Kidney (tissue), 14 donors: ENCODE measurements around the gene AAK1. TPM values are rescaled to one million over a fixed set of nuclear protein-coding genes. Genes with fewer than 3 reads are reported as not detected.

ENCODE experiments used
- DNase-seq, 5 donors: peaks; one replicate each; pipeline ENCODE4 v3.0.0-alpha.2; 2013 to 2020
- FAIRE-seq: peaks from 2 replicates; lab custom pipeline; 2012; peaks lifted over from hg19 to GRCh38; lab: Jason Lieb, UNC
- H3K27ac ChIP-seq, 2 donors: one replicate each; pipeline ENCODE4 v1.7.0; 2013; ENCODE audit warnings: low read depth in 2 of 2, low read length in 2 of 2, inconsistent platforms in 1 of 2
- H3K27me3 ChIP-seq: one replicate; pipeline ENCODE4 v1.7.1; 2013; ENCODE audit warnings: low read length, inconsistent platforms; ENCODE audit not compliant: control insufficient read depth, insufficient read depth
- H3K36me3 ChIP-seq, 3 donors: one replicate each; pipeline versions ENCODE4 v1.7.0 to v1.7.1; 2013; ENCODE audit warnings: low read length in 3 of 3, control low read depth in 1 of 3, inconsistent platforms in 1 of 3; ENCODE audit not compliant: insufficient read depth in 3 of 3, control insufficient read depth in 2 of 3
- H3K4me1 ChIP-seq, 3 donors: one replicate each; pipeline versions ENCODE4 v1.7.0 to v1.7.1; 2013; ENCODE audit warnings: low read length in 3 of 3, inconsistent platforms in 1 of 3, low read depth in 1 of 3; ENCODE audit not compliant: control insufficient read depth in 2 of 3, insufficient read depth in 2 of 3
- H3K4me3 ChIP-seq, 3 donors: one replicate each; pipeline versions ENCODE4 v1.7.0 to v1.8.1; 2013; ENCODE audit warnings: low read length in 3 of 3, control low read depth in 1 of 3, inconsistent platforms in 1 of 3
- H3K9ac ChIP-seq, 3 donors: one replicate each; pipeline versions ENCODE4 v1.7.0 to v1.7.1; 2013; ENCODE audit warnings: low read length in 3 of 3, control low read depth in 1 of 3, inconsistent platforms in 1 of 3
- H3K9me3 ChIP-seq, 3 donors: one replicate each; pipeline versions ENCODE4 v1.7.0 to v1.7.1; 2013; ENCODE audit warnings: low read length in 3 of 3, control low read depth in 1 of 3, inconsistent platforms in 1 of 3; ENCODE audit not compliant: control insufficient read depth in 2 of 3, insufficient read depth in 1 of 3
- intact Hi-C: fragments of 100-400 bp; cut with DNase I; formaldehyde crosslinking; loops from one replicate; pipeline ENCODE4 v1.11.1; 2022
- polyA plus RNA-seq: library from polyadenylated mRNA; stranded (reverse); fragments of 350-450 nt; fragmentation: Illumina TruSeq; extraction: RNeasy Lipid Tissue Mini Kit (QIAGEN cat#74804); gene quantifications from one replicate; pipeline ENCODE4 v1.2.3, GENCODE V29; 2014; ENCODE audit warnings: low read depth, low replicate concordance; ENCODE audit not compliant: insufficient read depth
- total RNA-seq: library from RNA; stranded (reverse); fragmentation: NEBNext Ultra II Directional; extraction: Animal tissue kit (Norgen Biotek cat#: 25700); gene quantifications from one replicate; pipeline ENCODE4 v1.2.1, GENCODE V29; 2021
- TF ChIP-seq, protein P1 (sequence below): IDR thresholded peaks from 3 replicates; pipeline ENCODE4 v1.5.1; 2012; ENCODE audit warnings: mild to moderate bottlenecking, moderate library complexity, borderline replicate concordance; ENCODE audit not compliant: insufficient read depth; ENCODE audit errors: extremely low read depth
- donor health status: control.
- donor health status: control.
- donor health status: control.
- donor health status: control.
- donor health status: control.
- donor health status: DM: yes; HTN: yes; CAD: no.
- donor health status: Normal renal cell carcinoma (clear cell type).

AAK1 gene
- total and polyA plus RNA-seq, 2 donors from 2014 or later = 25.8 to 93.7 TPM

DNA sequence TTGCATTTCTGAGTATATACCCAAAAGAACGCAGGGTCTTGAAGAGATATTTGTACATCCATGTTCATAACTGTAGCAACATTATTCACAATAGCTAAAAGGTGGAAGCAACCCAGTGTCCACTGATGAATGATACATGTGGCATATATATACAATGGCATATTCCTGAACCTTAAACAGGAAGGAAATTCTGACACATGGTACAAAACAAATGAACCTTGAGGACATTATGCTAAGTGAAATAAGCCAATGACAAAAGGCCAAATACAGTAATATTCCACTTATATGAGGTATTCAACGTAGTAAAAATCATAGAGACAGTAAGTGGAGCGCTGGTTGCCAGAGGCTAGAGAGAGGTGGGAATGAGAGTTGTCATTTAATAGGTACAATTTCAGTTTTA is 8.1 kb downstream of the AAK1 start:
- FAIRE-seq = no peak
- TF ChIP-seq, protein P1, sequence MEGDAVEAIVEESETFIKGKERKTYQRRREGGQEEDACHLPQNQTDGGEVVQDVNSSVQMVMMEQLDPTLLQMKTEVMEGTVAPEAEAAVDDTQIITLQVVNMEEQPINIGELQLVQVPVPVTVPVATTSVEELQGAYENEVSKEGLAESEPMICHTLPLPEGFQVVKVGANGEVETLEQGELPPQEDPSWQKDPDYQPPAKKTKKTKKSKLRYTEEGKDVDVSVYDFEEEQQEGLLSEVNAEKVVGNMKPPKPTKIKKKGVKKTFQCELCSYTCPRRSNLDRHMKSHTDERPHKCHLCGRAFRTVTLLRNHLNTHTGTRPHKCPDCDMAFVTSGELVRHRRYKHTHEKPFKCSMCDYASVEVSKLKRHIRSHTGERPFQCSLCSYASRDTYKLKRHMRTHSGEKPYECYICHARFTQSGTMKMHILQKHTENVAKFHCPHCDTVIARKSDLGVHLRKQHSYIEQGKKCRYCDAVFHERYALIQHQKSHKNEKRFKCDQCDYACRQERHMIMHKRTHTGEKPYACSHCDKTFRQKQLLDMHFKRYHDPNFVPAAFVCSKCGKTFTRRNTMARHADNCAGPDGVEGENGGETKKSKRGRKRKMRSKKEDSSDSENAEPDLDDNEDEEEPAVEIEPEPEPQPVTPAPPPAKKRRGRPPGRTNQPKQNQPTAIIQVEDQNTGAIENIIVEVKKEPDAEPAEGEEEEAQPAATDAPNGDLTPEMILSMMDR = no peak

DNA sequence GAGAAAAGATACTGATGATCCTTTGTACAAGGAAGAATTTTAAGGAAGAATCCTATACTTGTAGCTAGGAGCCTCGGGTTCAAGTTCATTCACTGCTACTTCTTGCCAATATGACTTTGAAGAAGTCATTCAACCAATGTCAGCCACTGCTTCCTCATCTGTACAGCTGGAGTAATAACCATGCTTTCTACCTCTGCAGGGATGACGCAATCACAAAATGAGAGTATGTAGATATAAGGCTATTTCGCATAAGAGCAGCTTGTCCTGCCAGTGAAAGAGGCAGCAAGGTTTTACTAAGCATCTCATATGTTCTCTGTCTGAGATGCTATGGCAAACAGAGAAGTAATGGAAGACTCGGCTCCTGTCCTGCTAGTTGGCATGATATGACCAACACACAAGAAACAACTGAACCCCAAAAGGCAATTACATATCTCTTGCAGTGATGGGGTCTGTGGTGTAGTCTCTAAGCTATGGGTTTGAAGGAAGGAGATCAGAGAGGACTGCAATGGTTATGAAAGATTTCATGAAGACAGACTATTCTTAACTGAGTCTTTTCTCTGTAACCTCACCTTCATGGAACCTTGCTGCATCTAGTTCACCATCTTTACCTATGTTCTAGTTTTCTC is 9.2 kb downstream of the AAK1 start:
- no peaks in the 10 kb centered on the region for H3K9me3 ChIP-seq
- TF ChIP-seq, protein P1 = no peak
- no peak overlapping the region for H3K27ac ChIP-seq
- no peaks in the 10 kb centered on the region for H3K36me3 ChIP-seq
- intact Hi-C loops = no loop called here
- H3K9ac ChIP-seq = no peak overlapping the region
- H3K4me1 ChIP-seq = peaks cover 0 to 2% (median under 1%) of the 10 kb centered on the region in 3 donors
- no peak overlapping the region for H3K4me3 ChIP-seq
- no peaks in the 10 kb centered on the region for H3K27me3 ChIP-seq
- FAIRE-seq (no peak), DNase-seq (no peak)

More for the DNA sequence above, 8.1 kb downstream of the AAK1 start:
- Histone ChIP-seq H3K4me3 (no peak overlapping the region), H3K27ac (no peak overlapping the region), H3K4me1 (peaks cover 0 to 6% (median 0%) of the 10 kb centered on the region in 3 donors), H3K9me3 (no peaks in the 10 kb centered on the region), H3K36me3 (no peaks in the 10 kb centered on the region), H3K9ac (no peak overlapping the region), H3K27me3 (no peaks in the 10 kb centered on the region)
- intact Hi-C loops = no loop called here
- no peak for DNase-seq

DNA sequence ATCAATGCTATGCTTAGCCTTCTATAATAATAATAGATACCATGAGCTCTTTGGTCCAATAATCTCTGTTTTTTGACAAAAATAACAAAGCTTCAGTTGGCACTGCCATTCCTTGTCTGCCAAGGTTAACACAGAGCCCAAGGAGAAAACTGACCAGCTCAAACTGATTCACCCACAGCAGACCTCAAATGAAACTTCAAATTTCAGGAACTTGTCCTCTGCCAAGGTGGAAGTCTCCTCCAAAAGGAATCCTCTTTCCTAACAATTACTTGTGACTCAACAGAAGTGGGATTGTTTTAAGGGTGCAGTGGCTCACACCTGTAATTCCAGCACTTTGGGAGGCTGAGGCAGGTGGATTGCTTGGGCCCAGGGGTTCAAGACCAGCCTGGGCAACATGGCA is 12.1 kb downstream of the AAK1 start:
- TF ChIP-seq, protein P1 = no peak
- Histone ChIP-seq H3K9me3 (no peaks in the 10 kb centered on the region), H3K36me3 (no peaks in the 10 kb centered on the region), H3K4me3 (no peak overlapping the region), H3K27me3 (no peaks in the 10 kb centered on the region), H3K27ac (peak overlapping the region in 1 of 2 donors; percentile 37), H3K9ac (no peak overlapping the region), H3K4me1 (peaks cover 0 to 10% (median 8%) of the 10 kb centered on the region in 3 donors)
- no peak for FAIRE-seq
- no peak for DNase-seq
- intact Hi-C loops = no loop called here
